Stimulated activated CD4-positive, alpha-beta T cell treated with anti-CD3 and anti-CD28 coated beads, Interleukin-15, amount 100 ng/mL, for 24 hours (primary cell): ENCODE results near the gene ARSH.
A peak's percentile ranks its signal among the peaks of the same experiment; 100 is the strongest.
"Not testable (repeated sequence)": the region's sequence is repeated elsewhere in the genome, so short reads cannot be mapped to it uniquely, and the experiment has no call there.

Experiments used
- DNase-seq: peaks from one replicate; pipeline ENCODE4 v3.0.0-alpha.2; 2020

ARSH gene, protein sequence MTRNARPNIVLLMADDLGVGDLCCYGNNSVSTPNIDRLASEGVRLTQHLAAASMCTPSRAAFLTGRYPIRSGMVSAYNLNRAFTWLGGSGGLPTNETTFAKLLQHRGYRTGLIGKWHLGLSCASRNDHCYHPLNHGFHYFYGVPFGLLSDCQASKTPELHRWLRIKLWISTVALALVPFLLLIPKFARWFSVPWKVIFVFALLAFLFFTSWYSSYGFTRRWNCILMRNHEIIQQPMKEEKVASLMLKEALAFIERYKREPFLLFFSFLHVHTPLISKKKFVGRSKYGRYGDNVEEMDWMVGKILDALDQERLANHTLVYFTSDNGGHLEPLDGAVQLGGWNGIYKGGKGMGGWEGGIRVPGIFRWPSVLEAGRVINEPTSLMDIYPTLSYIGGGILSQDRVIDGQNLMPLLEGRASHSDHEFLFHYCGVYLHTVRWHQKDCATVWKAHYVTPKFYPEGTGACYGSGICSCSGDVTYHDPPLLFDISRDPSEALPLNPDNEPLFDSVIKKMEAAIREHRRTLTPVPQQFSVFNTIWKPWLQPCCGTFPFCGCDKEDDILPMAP

DNA sequence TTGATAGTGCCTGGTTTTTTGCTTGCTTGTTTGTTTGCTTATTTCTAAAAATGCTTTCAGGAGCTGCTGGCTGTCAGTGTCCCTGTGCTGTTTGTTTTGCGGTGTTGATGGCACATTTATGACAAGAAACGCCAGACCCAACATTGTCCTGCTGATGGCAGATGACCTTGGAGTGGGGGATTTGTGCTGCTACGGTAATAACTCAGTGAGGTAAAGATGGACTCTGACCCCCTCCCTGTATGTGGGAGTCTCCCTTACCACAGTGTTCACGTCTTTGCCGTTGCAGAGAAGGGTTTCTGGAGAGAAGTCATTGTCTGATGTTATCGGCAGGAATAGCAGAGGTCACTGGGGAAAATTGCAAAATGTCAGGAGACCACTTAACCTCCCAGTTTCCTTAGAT, at the start of gene ARSH:
Gene ARSH (plus strand): TSS at position 52 of the 400 bp plus-strand sequence. CDS start 67 bp downstream, at position 119.
- no peak for DNase-seq

DNA sequence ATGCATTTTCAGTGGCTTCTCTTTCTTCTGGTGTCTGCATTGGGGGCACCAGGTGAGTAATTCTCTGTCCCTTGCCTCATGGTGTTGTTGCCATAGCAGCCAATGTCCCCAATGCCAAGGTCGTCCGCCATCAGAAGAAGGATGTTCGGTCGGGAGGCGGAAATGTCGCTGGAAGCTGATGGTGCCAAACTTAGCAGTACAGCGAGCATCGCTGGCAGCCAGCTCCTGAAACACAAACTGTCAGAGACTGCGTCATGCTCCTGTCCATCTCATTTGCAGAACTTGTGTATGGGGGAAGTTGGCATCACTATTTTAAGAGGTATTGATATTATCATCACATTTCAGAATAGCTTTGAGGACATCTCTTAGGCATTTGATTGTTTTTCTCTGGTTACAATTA, 48.1 kb upstream of the ARSH start:
- DNase-seq = no peak

DNA sequence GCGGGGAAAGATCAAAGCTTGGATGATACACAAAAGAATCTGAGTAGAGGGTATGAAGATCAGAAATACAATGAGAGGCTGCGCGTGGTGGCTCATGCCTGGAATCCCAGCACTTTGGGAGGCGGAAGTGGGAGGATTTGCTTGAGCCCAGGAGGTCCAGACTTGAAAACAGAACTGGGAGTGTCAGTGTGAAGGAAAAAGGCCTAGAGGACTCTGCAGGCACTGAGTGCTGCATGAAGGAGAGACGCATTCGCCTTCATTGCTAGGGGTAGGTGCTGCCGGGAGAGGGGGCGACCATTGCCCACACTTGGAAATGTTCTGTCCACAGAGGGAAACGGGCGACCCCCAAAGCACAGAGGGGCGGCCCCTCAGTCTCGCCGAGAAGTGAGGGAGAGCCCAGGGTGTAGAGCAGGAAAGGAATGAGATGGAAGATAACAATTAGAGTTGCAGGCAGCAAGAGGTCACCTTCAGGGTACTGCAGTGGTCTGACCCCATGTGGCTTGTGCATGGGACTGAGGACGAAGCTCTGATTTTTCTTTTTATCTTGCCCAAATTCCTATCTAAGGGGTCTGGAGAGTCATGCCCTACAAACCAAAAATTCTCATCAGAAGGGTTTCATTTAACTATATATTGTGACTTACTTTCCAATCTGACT, 45.4 kb upstream of the ARSH start:
- DNase-seq = no peak

DNA sequence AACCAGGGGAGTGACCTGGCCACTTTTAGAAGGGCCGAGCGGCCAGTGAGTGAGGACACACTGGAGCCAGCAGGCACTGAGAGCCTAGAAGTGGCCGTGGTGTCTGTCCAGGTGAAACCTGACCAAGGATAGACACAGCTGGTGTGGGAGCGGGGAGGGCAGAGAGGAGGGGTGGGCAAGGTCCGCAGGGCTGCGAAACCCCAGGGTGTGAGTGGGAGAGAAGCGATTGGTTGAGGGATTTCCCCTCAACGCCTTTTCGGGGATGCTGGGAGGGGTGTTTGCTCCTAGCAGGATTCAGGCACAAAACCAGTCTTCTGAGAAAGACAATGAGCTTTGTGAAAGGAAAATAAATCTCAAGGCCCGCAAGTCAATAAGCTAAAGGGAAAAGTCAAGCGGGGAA, 44.0 kb upstream of the ARSH start:
- DNase-seq = no peak

DNA sequence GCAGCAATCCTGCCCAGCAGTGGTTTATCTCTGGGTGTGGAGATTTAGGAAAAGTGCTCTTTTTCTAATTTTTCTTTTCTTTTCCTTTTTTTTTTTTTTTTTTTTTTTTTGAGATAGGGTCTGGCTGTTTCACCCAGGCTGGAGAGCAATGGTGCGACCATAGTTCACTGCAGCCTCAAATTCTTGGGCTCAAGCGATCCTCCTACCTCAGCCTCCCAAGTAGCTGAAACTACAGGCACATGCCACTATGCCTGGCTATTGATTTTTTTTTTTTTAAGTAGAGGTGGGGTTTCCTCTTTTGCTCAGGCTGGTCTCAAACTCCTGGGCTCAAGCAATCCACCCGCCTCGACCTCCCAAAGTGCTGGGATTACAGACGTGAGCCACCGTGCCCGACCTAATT, 42.9 kb upstream of the ARSH start:
- DNase-seq = not testable (repeated sequence)

DNA sequence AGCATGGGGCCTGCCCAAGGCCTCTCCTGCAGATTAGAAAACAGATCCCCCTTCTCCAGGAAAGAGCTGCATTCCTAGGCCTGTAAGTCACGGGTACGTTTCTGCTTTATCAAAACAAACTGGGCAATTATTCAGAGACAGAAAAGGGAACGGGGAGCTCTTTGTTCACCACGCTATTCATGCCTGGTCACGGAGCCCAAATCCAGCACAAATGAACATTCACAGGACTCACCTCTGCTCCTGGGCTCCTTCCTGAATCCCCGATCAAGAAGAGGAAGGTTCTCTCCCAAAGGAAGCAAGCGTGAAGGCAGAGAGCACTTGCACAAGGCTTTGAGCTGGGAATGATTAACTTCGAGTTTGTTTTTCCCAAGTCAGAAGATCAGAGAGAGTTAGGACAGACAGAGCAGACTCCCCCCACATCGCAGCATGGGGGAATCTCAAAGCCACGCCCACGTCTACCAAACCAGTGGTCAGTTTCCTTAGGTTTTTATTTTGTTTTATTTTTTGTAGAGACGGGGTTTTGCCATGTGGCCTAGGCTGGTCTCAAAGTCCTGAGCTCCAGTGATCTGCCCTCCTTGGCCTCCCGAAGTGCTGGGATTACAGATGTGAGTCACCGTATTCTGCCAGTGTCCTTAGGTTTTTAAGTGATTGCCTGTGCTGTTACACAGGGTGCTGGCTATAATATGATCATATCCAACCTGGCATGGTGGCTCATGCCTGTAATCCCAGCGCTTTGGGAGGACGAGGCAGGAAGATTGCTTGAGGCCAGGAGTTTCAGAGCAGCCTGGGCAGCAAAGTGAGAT, 42.2 kb upstream of the ARSH start:
- not testable (repeated sequence) for DNase-seq

DNA sequence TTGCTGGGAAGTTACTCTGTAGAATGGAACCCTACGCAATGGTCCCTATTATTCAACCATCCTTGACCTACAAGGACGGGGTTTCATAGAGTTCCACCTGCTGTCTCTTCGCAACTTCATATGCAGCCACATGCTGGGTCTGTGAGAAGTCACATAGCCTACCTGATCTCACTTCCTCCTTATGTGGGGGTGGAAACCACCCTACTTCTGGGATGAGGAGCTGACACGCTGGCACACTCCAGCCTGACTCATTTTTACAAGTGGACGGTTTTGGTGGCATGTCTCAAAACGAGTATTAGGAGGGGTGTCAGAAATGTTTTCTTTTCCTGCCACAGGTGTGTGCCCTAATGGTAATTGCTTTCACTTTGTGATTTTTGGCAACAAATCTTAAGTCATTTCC, 40.4 kb upstream of the ARSH start:
- DNase-seq = peak; percentile 2

DNA sequence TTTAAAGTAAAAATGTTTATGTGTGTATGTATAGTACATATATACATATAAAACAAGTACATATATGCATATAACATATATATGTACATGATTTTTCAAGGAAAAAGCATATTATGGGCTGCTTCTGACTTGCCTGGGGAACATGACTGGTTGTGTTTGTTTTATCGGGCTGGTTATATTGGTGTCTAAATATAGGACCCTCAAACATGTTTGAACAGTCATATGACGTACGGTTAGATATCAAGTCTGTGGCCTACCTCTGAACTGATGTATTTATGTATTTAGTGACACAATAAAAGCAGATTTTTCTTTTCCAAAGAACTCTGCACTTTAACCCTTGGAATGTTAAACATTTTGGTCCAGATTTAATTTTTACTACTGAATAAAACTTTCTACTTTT, 39.3 kb upstream of the ARSH start:
- no peak for DNase-seq

DNA sequence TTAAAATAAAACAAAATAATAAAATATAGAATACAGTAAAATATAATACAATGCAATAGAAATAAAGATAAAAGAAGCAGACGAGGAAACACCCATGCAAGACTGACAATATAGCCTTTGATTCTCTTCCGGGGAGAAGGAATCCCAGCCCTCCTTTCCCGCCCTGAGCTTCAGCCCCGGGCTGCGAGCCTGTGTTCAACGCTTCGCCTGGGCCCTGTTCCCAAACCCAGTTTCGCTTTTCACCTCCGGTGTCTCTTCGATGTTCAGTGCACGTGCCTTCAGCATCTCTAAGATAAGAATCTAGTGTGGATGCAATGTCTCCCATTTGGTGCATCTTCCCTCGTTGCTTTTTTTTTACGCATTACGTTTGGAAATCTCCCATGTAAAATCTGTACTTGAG, 38.8 kb upstream of the ARSH start:
- DNase-seq = no peak

DNA sequence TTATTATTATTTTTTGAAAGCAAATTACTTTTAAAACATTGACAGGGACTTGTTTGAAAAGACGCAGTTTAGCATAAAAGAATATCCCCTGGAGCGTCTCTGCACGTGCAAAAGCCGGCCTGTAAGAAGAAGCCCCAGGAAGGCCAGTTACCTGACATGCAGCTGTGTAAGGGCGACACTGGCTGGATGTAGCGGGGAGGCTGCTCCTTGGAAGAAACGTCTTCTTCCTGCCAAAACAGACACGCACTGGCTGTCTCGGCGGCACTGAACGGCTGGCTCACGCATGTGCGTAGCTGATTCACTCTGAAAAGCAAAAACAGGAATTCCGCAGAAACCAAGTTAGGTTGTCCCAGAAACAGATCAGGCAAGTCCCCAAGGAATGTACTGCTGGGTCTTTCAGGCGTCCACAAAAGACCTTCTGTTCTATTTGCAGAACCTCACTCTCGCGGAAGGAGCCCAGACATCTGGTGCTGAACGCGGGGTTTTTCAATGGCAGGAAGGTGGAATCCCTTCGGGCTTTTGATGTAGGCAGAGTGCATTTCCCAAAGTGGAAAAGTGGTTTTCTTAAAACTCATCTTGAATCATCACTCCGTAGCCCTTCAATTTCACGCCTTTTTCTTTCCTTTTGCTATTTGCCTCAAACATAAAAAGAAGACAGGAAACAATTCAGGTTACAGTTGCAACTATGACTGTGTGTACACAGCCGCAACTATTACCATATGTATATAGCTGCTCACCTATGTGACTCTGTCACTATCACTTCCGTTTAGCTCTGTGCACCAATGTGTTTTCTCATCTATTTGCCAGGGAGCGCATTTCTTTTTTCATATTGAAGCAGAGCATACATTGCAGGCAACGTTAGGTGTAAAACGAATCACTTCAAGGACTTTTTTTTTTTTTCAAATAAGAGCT, 38.1 kb upstream of the ARSH start:
- DNase-seq = peak; percentile 28

DNA sequence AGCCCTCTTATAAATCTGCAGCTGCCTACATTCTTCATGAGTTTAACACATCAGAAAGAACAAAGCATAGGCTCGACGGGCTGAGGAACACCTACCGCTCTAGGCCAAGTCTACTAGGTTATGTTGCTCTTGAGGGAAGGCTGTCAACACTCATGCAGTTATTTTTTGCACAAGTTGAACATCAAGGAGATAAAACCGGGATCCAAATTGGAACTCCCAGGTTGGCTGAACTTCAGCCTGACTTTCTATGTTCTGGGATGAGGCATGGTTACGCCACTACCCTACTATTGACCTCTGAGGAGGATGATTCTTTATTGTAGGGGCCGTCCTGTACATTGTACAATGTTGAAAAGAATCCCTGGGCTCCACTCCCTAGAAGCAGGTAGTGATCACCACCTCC, 37.3 kb upstream of the ARSH start:
- no peak for DNase-seq

DNA sequence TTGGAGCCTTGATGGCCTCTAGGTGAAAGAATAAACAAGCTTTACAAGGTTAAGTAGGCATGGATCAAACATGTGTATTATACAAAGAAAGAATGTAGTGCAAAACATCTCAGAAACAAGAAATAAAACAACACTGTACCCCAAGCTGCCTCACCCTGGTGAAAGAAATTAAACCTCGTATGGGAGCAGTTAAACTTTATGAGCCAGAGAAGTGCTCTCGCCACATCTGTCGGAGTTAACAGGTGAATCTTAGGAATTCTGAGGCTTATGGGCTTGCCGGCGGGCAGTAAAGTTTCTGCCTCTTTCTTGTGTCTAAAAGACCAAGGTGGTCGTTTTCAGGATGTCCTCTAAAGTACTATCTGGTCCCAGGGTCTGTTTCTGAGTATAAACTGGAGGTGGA, 34.0 kb upstream of the ARSH start:
- DNase-seq = no peak

DNA sequence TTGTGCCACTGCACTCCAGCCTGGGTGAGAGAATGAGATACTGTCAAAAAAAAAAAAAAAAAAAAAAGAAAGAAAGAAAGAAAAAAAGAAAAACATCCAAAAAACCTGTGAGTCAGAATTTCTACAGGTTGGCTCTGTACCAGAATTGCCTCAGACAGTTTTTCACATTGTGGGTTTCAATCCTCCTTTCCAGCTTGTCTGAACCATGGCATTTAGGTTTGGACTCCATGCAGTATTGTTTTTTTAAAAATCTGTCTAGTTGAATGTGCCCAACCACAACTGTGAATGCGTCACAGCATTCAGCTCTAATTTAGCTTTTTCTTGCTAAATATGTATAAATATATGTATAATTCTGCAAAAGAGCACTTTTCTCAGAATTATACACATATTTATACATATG, 31.4 kb upstream of the ARSH start:
- no peak for DNase-seq

DNA sequence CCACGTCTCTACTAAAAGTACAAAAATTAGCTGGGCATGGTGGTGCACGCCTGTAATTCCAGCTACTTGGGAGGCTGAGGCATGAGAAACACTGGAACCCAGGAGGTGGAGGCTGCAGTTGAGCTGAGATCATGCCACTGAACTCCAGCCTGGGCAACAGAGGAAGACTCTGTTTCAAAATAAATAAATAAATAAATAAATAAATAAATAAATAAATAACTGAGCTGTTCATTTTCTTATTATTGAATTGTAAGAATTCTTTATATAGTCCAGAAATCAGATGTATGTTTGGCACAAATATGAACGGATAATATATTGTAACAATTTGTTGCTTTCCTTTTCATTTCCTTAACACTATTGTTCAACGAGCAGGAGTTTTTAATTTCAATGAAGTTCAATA, 27.7 kb upstream of the ARSH start:
- not testable (repeated sequence) for DNase-seq

DNA sequence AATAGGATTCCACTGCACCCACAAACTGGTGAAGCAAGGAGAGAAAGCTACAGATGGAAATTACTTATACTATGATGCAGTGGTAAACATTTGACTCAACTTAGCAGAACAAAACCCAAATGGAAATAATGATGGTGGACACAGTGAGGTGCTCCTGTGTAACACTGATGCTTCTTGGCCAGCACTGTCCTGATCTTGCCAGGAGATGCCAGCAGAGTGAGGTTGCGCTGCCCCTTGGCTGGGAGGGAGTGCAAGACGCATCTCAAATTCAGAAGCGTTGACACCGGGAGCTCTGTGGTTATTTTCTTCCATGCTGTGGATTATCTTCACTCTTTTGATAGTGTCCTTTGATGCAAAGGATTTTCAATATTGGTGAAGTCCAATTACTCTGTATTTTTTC, 22.0 kb upstream of the ARSH start:
- DNase-seq = no peak

DNA sequence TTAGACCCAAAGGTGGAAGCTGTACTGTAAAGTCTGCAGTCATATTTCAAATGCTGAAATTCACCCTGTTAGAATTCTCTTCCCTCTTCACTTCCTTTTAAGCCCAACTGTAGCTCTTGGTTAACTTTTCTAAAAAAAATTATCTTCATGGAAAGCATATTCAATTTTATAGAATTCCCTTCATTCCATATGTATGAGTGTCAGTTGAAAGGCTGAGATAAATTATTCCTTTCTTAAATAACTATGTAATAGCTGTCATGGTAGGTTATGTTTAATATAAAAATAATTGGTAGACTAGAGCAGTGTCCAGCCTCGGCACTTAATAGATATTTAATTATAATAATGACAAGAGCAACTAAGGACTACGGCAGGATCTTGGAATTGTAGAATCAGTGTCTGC, 16.8 kb upstream of the ARSH start:
- no peak for DNase-seq

DNA sequence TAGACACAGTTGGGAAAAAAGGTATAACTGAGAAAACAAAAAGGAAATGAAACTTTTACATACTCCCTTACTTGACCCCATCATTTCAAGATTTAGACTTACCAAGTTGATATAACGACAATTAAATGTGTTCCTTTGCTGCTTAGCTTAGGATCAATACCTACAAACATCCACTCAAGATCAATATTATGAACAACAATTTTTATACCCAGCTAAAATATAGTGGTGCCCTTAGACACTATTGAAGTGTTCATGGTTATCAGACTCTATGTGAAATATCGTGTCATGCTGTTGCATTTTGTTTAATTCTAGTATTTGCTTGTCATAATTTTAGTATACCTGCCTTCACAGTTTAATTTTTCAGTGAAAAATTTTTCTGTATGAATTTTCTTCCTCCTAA, 4.2 kb downstream of the ARSH start:
- no peak for DNase-seq

DNA sequence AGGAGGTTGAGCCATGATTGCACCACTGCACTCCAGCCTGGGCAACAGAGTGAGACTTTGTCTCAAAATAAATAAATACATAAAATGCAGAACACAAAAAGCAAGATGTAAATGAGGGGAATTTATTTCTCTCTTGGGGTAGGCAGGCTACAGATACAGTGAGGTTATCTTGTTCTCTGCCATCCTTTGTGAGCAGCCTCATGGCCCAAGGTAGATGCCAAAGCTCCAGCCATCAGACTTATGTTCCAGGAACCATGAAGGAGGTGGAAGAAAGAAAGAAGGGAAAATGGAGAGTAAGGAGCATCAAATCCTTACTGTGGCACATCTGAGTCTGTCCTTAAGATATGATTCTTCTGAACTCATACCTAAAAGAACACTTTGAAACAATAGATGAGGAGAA, 11.1 kb downstream of the ARSH start:
- DNase-seq = no peak

DNA sequence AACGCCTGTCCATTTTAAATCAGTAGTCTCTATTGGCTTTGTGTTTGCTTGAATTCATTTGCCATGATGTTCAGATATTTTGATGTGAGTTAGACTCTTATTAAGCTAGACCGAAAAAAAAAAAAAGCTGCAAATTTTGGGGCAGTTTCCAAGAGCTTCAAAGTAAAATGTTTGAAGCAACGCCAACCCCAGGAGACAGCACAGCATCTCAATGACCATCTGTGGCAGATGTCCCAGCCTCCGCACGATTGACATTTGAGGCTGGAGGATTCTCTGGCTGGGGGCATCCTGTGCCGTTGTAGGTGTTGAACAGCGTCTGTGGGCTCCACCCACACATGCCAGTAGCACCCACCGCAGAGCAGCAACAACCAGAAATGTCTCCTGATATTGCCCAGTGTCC, 17.8 kb downstream of the ARSH start:
- no peak for DNase-seq

DNA sequence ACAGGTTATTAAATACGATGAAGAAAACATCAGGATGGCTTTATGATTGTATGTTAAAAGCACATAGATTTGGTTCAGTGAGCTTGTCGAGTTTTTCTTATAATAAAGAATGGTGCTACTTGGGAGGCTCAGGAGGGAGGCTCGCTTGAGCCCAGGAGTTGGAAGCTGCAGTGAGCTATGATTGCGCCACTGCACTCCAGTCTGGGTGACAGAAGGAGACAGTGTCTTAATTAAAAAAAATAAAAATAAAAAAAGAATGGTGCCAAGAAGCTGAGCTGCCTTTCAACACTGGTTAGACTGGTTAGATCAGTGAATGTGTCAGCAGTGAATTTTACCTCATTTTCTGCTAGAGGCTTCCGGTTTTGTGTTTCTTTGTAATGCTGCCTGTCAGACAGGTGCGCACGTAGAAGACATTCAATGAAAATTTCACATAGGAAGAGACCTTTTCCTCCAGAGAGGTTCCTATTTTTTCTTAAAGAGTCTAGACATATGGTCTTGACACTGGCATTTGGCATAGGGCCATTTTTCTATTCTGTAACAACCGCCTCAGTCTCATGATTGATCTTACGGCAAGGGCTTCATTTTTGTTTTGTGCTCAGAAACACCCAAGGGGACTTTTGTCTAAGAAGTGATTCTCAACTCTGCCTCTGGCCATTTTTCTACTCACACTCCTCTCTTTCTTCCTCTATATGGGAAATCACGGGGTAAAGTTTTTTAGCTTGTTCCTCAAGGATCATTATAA, 19.9 kb downstream of the ARSH start:
- no peak for DNase-seq

DNA sequence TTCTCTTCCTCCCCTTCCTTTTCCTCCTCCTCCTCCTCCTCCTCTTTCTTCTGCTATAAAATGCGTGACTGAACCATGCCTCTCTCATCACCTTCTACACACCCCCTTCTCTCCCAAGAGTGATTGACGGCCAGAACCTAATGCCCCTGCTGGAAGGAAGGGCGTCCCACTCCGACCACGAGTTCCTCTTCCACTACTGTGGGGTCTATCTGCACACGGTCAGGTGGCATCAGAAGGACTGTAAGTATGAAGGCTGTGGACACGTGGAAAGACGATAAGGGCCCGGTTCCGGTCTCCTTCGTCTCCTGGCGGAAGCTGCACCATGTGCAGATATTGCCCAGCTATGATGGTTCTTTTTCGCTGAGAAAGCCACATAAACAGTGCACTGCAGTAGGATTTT, 22.8 kb downstream of the ARSH start:
- no peak for DNase-seq

DNA sequence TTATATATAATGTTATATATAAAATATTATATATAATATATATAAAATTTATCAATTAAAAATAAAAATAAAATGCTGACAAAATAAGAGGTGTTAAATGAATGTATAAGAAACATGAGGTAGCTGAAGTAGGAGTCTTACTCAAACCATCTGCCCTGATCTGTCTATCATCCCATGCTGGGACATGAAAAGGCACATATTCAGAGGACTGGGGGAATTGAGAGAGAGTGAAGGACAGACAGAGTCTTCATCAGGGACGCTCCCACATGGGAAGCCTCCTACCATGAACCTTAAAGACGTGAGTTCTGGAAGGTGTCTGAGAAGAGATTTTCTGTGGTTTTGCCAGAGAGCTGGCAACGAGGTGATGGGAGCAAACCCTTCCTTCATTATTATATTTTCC, 30.9 kb downstream of the ARSH start:
- no peak for DNase-seq
